ENCODE measurements around the gene TBC1D32. TPM values are rescaled to one million over a fixed set of nuclear protein-coding genes. Genes with fewer than 3 reads are reported as not detected.
A peak's percentile ranks its signal among the peaks of the same experiment; 100 is the strongest.
"Not testable (repeated sequence)": the region's sequence is repeated elsewhere in the genome, so short reads cannot be mapped to it uniquely, and the experiment has no call there.

The TBC1D32 gene
- total and polyA plus RNA-seq, 3 experiments from 2014 or later, result 2.7 to 6.6 (median 4.9) TPM

DNA sequence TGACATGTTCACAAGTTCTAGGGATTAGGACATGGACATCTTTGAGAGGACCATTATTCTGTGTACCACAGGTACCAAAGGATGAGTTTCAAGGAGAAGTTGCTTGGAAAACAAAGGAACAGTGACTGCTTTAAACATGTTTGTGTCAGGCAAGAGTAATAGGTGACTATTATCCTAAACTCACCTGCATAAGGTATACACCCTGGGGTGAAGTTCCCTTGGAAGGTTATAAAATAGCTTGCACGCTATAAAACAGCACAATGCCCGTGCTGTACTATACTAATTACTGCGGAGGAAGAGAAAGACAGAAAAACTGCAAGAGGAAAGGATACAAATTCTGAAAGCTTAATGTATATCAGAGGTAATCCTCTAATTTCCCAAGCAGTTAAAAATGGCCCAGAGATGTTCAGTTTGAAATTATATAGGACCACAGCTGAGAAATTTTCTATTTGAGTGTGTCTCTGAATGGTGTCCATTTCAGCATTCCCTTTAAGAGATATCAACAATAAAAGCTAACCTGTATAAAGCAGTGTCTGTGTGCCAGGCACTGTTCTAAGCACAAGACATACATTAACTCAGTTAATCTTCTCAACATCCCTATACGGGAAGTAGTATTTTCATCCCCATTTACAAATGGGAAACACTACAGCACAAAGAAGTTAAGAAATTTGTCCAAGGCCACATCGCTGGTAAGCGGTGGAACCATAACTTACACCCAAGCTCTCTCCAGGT lies 19.7 kb downstream of the TBC1D32 start:
- no peak overlapping the region for H3K27ac Mint-ChIP-seq
- no peak overlapping the region for H3K4me3 ChIP-seq (ENCODE audit: low read length)
- no peaks in the 10 kb centered on the region for H3K4me1 Mint-ChIP-seq
- H3K27me3 Mint-ChIP-seq, result no peaks in the 10 kb centered on the region
- H3K36me3 Mint-ChIP-seq, result peaks cover 5 to 38% (median 22%) of the 10 kb centered on the region in 3 donors
- ChIA-PET POLR2A (no interaction called here), CTCF (no interaction called here)
- no peak overlapping the region for H3K27ac ChIP-seq (ENCODE audit: low read depth, low read length)
- no peaks in the 10 kb centered on the region for H3K9me3 ChIP-seq (ENCODE audit: low read length)
- DNase-seq, result no peak
- H3K36me3 ChIP-seq (ENCODE audit: insufficient read depth, low read length), result no peaks in the 10 kb centered on the region
- no peaks in the 10 kb centered on the region for H3K27me3 ChIP-seq (ENCODE audit: insufficient read depth, low read length, poor library complexity, severe bottlenecking)
- H3K9me3 Mint-ChIP-seq, result no peaks in the 10 kb centered on the region
- H3K4me1 ChIP-seq (ENCODE audit: insufficient read depth, low read length), result no peaks in the 10 kb centered on the region
- no peak overlapping the region for H3K4me3 Mint-ChIP-seq

DNA sequence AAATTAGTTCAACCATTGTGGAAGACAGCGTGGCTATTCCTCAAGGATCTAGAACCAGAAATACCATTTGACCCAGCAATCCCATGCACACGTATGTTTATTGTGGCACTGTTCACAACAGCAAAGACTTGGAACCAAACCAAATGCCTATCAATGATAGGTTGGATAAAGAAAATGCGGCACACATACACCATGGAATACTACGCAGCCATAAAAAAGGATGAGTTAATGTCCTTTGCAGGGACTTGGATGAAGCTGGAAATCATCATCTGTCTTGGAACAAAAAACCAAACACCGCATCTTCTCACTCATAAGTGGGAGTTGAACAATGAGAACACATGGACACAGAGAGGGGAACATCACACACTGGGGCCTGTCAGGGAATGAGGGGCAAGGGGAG lies 22.5 kb downstream of the TBC1D32 start:
- H3K4me3 Mint-ChIP-seq; H3K9me3 ChIP-seq (ENCODE audit: low read length); POLR2A ChIA-PET; H3K4me1 Mint-ChIP-seq; H3K9me3 Mint-ChIP-seq; H3K27ac Mint-ChIP-seq; CTCF ChIA-PET; DNase-seq; H3K27me3 Mint-ChIP-seq; H3K36me3 ChIP-seq (ENCODE audit: insufficient read depth, low read length); H3K27ac ChIP-seq (ENCODE audit: low read depth, low read length); H3K4me3 ChIP-seq (ENCODE audit: low read length); H3K4me1 ChIP-seq (ENCODE audit: insufficient read depth, low read length); H3K27me3 ChIP-seq (ENCODE audit: insufficient read depth, low read length, poor library complexity, severe bottlenecking): not testable (repeated sequence)
- peaks cover 5 to 29% (median 19%) of the 10 kb centered on the region in 3 donors for H3K36me3 Mint-ChIP-seq

DNA sequence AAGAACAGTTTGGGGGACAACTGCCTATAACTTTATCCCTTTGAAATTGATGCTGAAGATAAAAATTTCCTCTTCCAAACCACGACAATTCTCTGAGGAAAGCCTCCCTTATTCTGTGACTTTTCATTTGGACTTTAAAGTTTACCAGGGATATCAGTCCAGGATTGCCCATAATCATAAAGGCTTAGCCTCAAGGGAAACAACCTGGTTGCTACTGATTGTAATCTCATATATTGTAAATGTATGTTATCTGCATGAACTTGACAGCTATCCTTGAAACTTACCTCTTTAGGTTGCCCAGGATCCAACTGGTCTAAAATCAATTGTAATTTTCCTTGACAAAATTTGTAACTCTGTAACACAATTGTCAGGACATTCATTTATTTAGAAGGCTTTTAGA lies 23.8 kb downstream of the TBC1D32 start:
- no peaks in the 10 kb centered on the region for H3K27me3 ChIP-seq (ENCODE audit: insufficient read depth, low read length, poor library complexity, severe bottlenecking)
- H3K4me3 ChIP-seq (ENCODE audit: low read length), result no peak overlapping the region
- Mint-ChIP-seq H3K4me3 (no peak overlapping the region), H3K27me3 (no peaks in the 10 kb centered on the region), H3K36me3 (peaks cover 5 to 17% (median 15%) of the 10 kb centered on the region in 3 donors), H3K4me1 (no peaks in the 10 kb centered on the region), H3K9me3 (no peaks in the 10 kb centered on the region), H3K27ac (peak overlapping the region in 1 of 8 donors; percentile 37)
- CTCF ChIA-PET, result no interaction called here
- POLR2A ChIA-PET, result no interaction called here
- H3K9me3 ChIP-seq (ENCODE audit: low read length), result no peaks in the 10 kb centered on the region
- no peaks in the 10 kb centered on the region for H3K36me3 ChIP-seq (ENCODE audit: insufficient read depth, low read length)
- H3K27ac ChIP-seq (ENCODE audit: low read depth, low read length), result no peak overlapping the region
- DNase-seq, result no peak
- H3K4me1 ChIP-seq (ENCODE audit: insufficient read depth, low read length), result no peaks in the 10 kb centered on the region

DNA sequence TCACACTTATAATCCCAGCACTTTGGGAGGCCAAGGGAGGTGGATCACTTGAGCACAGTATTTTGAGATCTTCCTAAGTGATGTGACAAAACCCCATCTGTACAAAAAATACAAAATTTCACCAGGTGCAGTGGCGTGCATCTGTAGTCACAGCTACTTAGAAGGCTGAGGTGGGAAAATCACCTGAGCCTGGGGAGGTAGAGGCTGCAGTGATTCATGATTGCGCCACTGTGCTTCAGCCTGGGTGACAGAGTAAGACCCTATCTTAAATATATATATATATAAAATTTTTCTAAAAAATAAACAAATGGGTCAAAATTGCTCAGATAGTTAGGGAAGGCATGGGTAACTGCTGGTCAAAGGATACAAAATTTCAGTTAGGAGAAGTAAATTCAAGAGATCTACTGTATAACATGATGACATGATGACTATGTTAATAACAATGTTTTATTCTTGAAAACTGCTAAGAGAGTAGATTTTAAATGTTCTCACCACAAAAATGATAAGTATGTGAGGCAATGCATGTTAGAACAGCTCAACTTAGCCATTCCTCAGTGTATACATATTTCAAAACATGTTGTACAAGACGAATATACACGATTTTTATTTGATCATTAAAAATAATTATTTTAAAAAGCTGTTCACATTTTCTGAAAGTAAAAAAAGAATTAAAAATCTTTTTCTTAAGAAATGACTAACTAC lies 24.4 kb downstream of the TBC1D32 start:
- Mint-ChIP-seq H3K4me3 (no peak overlapping the region), H3K36me3 (peaks cover 5 to 17% (median 15%) of the 10 kb centered on the region in 3 donors), H3K4me1 (no peaks in the 10 kb centered on the region), H3K9me3 (no peaks in the 10 kb centered on the region), H3K27ac (no peak overlapping the region), H3K27me3 (no peaks in the 10 kb centered on the region)
- CTCF ChIA-PET, result no interaction called here
- no peaks in the 10 kb centered on the region for H3K9me3 ChIP-seq (ENCODE audit: low read length)
- DNase-seq, result no peak
- H3K4me1 ChIP-seq (ENCODE audit: insufficient read depth, low read length), result no peaks in the 10 kb centered on the region
- H3K27ac ChIP-seq (ENCODE audit: low read depth, low read length), result no peak overlapping the region
- POLR2A ChIA-PET, result no interaction called here
- H3K27me3 ChIP-seq (ENCODE audit: insufficient read depth, low read length, poor library complexity, severe bottlenecking), result no peaks in the 10 kb centered on the region
- H3K36me3 ChIP-seq (ENCODE audit: insufficient read depth, low read length), result no peaks in the 10 kb centered on the region
- H3K4me3 ChIP-seq (ENCODE audit: low read length), result no peak overlapping the region

DNA sequence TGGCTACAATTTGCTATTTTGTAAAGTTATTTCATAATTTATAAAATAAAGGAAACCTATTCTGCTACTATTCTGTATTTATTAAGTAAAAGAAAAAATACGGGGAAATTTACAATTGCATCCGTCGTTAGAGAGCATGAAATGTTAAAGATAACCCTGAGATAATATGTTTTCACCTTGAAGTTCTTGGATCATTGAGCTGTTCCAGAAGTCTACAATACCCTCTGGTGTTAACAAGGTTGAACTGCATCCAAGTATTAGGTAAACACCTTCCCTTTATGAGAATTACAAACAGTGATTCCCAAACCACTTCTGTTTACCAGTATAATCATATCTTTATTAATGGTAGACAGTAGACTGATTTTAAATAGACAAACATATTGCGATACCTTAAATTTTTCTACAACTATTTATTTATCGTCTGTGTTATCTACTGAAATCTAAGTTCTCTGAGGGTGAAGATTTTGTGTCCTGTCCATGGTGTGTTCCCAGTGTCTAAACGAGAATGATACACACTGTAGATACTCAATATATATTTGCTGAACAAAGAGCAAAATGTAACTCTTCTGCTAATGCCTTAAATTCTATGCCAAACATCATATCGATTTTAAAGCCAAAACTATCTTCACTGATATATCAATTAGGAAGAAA lies 28.2 kb downstream of the TBC1D32 start:
- DNase-seq, result no peak
- no peak overlapping the region for H3K4me3 ChIP-seq (ENCODE audit: low read length)
- ChIA-PET CTCF (no interaction called here), POLR2A (no interaction called here)
- Mint-ChIP-seq H3K9me3 (no peaks in the 10 kb centered on the region), H3K27ac (no peak overlapping the region), H3K4me3 (no peak overlapping the region), H3K27me3 (no peaks in the 10 kb centered on the region), H3K4me1 (peaks cover 0 to 5% (median 0%) of the 10 kb centered on the region in 3 donors), H3K36me3 (peaks cover 3 to 20% (median 8%) of the 10 kb centered on the region in 3 donors)
- H3K27me3 ChIP-seq (ENCODE audit: insufficient read depth, low read length, poor library complexity, severe bottlenecking), result no peaks in the 10 kb centered on the region
- H3K36me3 ChIP-seq (ENCODE audit: insufficient read depth, low read length), result no peaks in the 10 kb centered on the region
- H3K9me3 ChIP-seq (ENCODE audit: low read length), result no peaks in the 10 kb centered on the region
- H3K27ac ChIP-seq (ENCODE audit: low read depth, low read length), result no peak overlapping the region
- H3K4me1 ChIP-seq (ENCODE audit: insufficient read depth, low read length), result no peaks in the 10 kb centered on the region

DNA sequence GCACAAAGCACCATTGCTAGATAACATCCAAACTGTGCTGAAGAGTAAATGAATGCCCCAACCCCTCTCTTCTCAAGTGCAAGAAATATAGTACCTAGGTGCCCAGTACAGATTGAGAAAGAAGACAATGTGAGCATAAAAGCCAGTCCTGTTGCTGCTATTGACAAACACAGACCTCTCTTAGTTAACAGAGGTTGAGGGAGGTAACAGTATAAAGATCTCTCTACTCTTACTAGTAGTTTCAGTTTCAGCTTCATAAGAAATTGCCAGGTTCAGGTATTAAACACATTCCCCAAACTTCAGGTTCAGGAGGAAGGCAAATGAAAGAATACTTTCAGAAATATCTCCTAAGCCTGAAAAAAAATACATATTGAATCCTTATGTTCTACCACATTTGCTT lies 31.4 kb downstream of the TBC1D32 start:
- no peak overlapping the region for H3K4me3 Mint-ChIP-seq
- H3K4me1 Mint-ChIP-seq, result peaks cover 0 to 5% (median 0%) of the 10 kb centered on the region in 3 donors
- Histone ChIP-seq H3K27ac (ENCODE audit: low read depth, low read length) (no peak overlapping the region), H3K4me3 (ENCODE audit: low read length) (no peak overlapping the region), H3K4me1 (ENCODE audit: insufficient read depth, low read length) (no peaks in the 10 kb centered on the region), H3K36me3 (ENCODE audit: insufficient read depth, low read length) (no peaks in the 10 kb centered on the region), H3K27me3 (ENCODE audit: insufficient read depth, low read length, poor library complexity, severe bottlenecking) (no peaks in the 10 kb centered on the region), H3K9me3 (ENCODE audit: low read length) (no peaks in the 10 kb centered on the region)
- POLR2A ChIA-PET, result no interaction called here
- DNase-seq, result no peak
- H3K36me3 Mint-ChIP-seq, result peaks cover 4 to 23% (median 10%) of the 10 kb centered on the region in 3 donors
- H3K27ac Mint-ChIP-seq, result peak overlapping the region in 2 of 8 donors; percentile 1 to 6
- no peaks in the 10 kb centered on the region for H3K9me3 Mint-ChIP-seq
- CTCF ChIA-PET, result no interaction called here
- H3K27me3 Mint-ChIP-seq, result no peaks in the 10 kb centered on the region

DNA sequence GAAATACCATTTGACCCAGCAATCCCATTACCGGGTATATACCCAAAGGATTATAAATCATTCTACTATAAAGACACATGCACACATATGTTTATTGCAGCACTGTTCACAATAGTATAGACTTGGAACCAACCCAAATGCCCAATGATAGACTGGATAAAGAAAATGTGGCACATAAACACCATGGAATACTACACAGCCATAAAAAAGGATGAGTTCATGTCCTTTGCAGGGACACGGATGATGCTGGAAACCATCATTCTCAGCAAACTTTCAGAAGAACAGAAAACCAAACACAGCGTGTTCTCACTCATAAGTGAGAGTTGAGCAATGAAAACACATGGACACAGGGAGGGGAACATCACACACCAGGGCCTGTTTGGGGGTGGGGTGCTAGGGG lies 33.1 kb downstream of the TBC1D32 start:
- H3K27ac ChIP-seq (ENCODE audit: low read depth, low read length); H3K9me3 ChIP-seq (ENCODE audit: low read length); H3K4me3 Mint-ChIP-seq; H3K4me1 Mint-ChIP-seq; POLR2A ChIA-PET; H3K4me1 ChIP-seq (ENCODE audit: insufficient read depth, low read length); H3K27ac Mint-ChIP-seq; DNase-seq; H3K27me3 ChIP-seq (ENCODE audit: insufficient read depth, low read length, poor library complexity, severe bottlenecking); H3K4me3 ChIP-seq (ENCODE audit: low read length); CTCF ChIA-PET; H3K27me3 Mint-ChIP-seq; H3K36me3 ChIP-seq (ENCODE audit: insufficient read depth, low read length); H3K9me3 Mint-ChIP-seq: not testable (repeated sequence)
- H3K36me3 Mint-ChIP-seq, result peaks cover 10 to 25% (median 10%) of the 10 kb centered on the region in 3 donors

DNA sequence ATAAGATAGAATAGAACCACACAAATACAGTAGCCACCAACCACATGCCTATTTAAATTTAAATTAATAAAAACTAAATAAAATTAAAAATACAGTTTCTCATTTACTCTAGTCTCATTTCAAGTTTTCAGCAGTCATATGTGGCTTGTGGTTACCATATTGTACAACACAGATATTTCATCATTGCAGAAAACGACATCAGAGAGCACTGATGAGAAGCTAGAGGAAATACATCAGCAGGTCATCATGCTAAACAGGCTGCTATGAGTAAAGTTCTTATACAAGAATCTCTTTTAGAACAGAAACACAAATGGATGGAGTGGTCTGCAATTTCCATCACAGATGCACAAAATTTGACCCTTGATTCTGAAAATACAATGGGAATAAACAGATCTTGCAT lies 36.6 kb downstream of the TBC1D32 start:
- Mint-ChIP-seq H3K4me3 (no peak overlapping the region), H3K9me3 (no peaks in the 10 kb centered on the region), H3K27me3 (no peaks in the 10 kb centered on the region), H3K4me1 (peaks cover 0 to under 1% (median 0%) of the 10 kb centered on the region in 3 donors), H3K27ac (no peak overlapping the region), H3K36me3 (peaks cover 10 to 25% (median 19%) of the 10 kb centered on the region in 3 donors)
- CTCF ChIA-PET, result no interaction called here
- Histone ChIP-seq H3K4me1 (ENCODE audit: insufficient read depth, low read length) (no peaks in the 10 kb centered on the region), H3K36me3 (ENCODE audit: insufficient read depth, low read length) (no peaks in the 10 kb centered on the region), H3K9me3 (ENCODE audit: low read length) (no peaks in the 10 kb centered on the region), H3K27ac (ENCODE audit: low read depth, low read length) (no peak overlapping the region), H3K4me3 (ENCODE audit: low read length) (no peak overlapping the region), H3K27me3 (ENCODE audit: insufficient read depth, low read length, poor library complexity, severe bottlenecking) (no peaks in the 10 kb centered on the region)
- no peak for DNase-seq
- POLR2A ChIA-PET, result no interaction called here
